Measurements from ENCODE around the gene TRMT5. TPM values are rescaled to one million over a fixed set of nuclear protein-coding genes. Genes with fewer than 3 reads are reported as not detected.

Gene TRMT5
- 11.3 TPM for total RNA-seq
- long read RNA-seq, full-length matches to known transcripts = 4 of 8 reads
- long read RNA-seq, partial matches to known transcripts = 0 of 8 reads
- long read RNA-seq, other reads (novel, unspliced or antisense) = 4 of 8 reads

- H3K27ac ChIP-seq = peak within 1 kb of the TSS; percentile 83
- peak within 1 kb of the TSS; percentile 64 for H3K4me3 ChIP-seq
- ATAC-seq (peak; percentile 98), DNase-seq (peak; percentile 96)
- H3K9me3 ChIP-seq = no peaks in the 10 kb centered on the region
- TF ChIP-seq CTCF (IDR thresholded peaks at IDR 0.05) = no peak
- intact Hi-C loops (cut with DNase I) = no loop called here
- H3K36me3 ChIP-seq = no peaks in the 10 kb centered on the region
- no peaks in the 10 kb centered on the region for H3K27me3 ChIP-seq
- peaks cover 27% of the 10 kb centered on the region for H3K4me1 ChIP-seq
Measured at GRCh38 chr14:60980811-60981632, at the start of gene TRMT5, which contains the start of gene SLC38A6. TRMT5 (minus strand) TSS chr14:60981079; CDS start chr14:60980973, 106 bp downstream. SLC38A6 (plus strand) TSS chr14:60981245; CDS start chr14:60981278, 33 bp downstream.

GRCh38 chr14:61026526-61026925 lies 45.6 kb upstream of the TRMT5 start:
- H3K27me3 ChIP-seq = no peaks in the 10 kb centered on the region
- intact Hi-C loops (cut with DNase I) = loop anchor here (10.0 kb wide), 1 partner anchor 392 kb away; no protein-coding TSS in a partner anchor

GRCh38 chr14:61025251-61026223 lies 44.7 kb upstream of the TRMT5 start:
- H3K9me3 ChIP-seq = no peaks in the 10 kb centered on the region
- H3K36me3 ChIP-seq = no peaks in the 10 kb centered on the region
- DNase-seq (no peak), ATAC-seq (peak; percentile 85)
- intact Hi-C loops (cut with DNase I) = loop anchor here (10.0 kb wide), 1 partner anchor 391 kb away; no protein-coding TSS in a partner anchor
- no peaks in the 10 kb centered on the region for H3K4me1 ChIP-seq
- no peak overlapping the region for H3K4me3 ChIP-seq
- TF ChIP-seq CTCF (IDR thresholded peaks at IDR 0.05) = peak; percentile 92
- H3K27ac ChIP-seq = no peak overlapping the region
- H3K27me3 ChIP-seq = no peaks in the 10 kb centered on the region

More at GRCh38 chr14:61026526-61026925, 45.6 kb upstream of the TRMT5 start:
- ATAC-seq = peak; percentile 66
- Histone ChIP-seq H3K36me3 (no peaks in the 10 kb centered on the region), H3K27ac (no peak overlapping the region), H3K4me3 (no peak overlapping the region), H3K9me3 (no peaks in the 10 kb centered on the region), H3K4me1 (no peaks in the 10 kb centered on the region)
- peak; percentile 61 for DNase-seq
- TF ChIP-seq CTCF (IDR thresholded peaks at IDR 0.05) = no peak

- H3K4me1 ChIP-seq = no peaks in the 10 kb centered on the region
- DNase-seq (no peak), ATAC-seq (no peak)
- peaks cover 6% of the 10 kb centered on the region for H3K36me3 ChIP-seq
- no peak overlapping the region for H3K4me3 ChIP-seq
- no peaks in the 10 kb centered on the region for H3K27me3 ChIP-seq
- intact Hi-C loops (cut with DNase I) = no loop called here
- no peak overlapping the region for H3K27ac ChIP-seq
- H3K9me3 ChIP-seq = no peaks in the 10 kb centered on the region
- no peak for TF ChIP-seq CTCF (IDR thresholded peaks at IDR 0.05)
Measured at GRCh38 chr14:61019537-61019936, 38.7 kb upstream of the TRMT5 start.

GRCh38 chr14:61003571-61003970 lies 22.7 kb upstream of the TRMT5 start:
- Histone ChIP-seq H3K27me3 (no peaks in the 10 kb centered on the region), H3K4me3 (no peak overlapping the region), H3K36me3 (no peaks in the 10 kb centered on the region), H3K27ac (no peak overlapping the region), H3K4me1 (no peaks in the 10 kb centered on the region), H3K9me3 (no peaks in the 10 kb centered on the region)
- no peak for TF ChIP-seq CTCF (IDR thresholded peaks at IDR 0.05)
- intact Hi-C loops (cut with DNase I) = no loop called here
- DNase-seq = no peak
- no peak for ATAC-seq
